B cell (primary cell): Measurements from ENCODE around the gene COLEC12.

ENCODE experiments used
- EZH2 ChIP-seq: IDR thresholded peaks from 2 replicates; pipeline ENCODE4 v1.6.1; 2012; ENCODE audit warnings: borderline replicate concordance, low read depth, mild to moderate bottlenecking, moderate library complexity, low read length; ENCODE audit not compliant: insufficient read depth, poor library complexity, severe bottlenecking
- TF ChIP-seq, protein P1 (sequence below): fragments of 200-600 bp; IDR thresholded peaks from one replicate; pipeline ENCODE4 v1.8.0; 2022; ENCODE audit warnings: antibody characterized with exemption, mild to moderate bottlenecking

DNA sequence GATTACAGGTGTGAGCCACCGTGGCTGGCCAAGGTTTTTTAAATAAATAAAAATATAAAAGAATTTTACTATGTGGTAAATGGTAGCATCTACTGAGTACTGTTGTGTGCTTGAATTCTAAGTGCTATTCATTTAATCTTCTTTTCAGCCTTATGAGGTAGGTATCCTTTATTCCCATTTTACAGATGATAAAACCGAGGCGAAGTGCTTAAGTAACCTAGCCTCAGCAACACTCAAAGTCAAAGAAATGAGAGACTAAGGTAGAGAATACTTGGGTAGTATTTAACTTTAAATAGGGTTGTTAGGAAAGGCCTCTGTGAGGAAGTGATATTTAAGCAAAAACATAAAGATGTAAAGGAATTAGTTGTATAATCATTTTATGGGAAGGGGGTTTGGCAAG lies 227.0 kb downstream of the COLEC12 start:
- TF ChIP-seq, protein P1, sequence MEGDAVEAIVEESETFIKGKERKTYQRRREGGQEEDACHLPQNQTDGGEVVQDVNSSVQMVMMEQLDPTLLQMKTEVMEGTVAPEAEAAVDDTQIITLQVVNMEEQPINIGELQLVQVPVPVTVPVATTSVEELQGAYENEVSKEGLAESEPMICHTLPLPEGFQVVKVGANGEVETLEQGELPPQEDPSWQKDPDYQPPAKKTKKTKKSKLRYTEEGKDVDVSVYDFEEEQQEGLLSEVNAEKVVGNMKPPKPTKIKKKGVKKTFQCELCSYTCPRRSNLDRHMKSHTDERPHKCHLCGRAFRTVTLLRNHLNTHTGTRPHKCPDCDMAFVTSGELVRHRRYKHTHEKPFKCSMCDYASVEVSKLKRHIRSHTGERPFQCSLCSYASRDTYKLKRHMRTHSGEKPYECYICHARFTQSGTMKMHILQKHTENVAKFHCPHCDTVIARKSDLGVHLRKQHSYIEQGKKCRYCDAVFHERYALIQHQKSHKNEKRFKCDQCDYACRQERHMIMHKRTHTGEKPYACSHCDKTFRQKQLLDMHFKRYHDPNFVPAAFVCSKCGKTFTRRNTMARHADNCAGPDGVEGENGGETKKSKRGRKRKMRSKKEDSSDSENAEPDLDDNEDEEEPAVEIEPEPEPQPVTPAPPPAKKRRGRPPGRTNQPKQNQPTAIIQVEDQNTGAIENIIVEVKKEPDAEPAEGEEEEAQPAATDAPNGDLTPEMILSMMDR = no peak
- TF ChIP-seq EZH2 = no peak
